ENCODE data around the gene DAND5.
A peak's percentile ranks its signal among the peaks of the same experiment; 100 is the strongest.

- TF ChIP-seq POLR2AphosphoS5 (IDR thresholded peaks at IDR 0.05), result peak; percentile 30 to 35
- peak; percentile 98 to 99 (median 99) for TF ChIP-seq CTCF (IDR thresholded peaks at IDR 0.05)
Measured at GRCh38 chr19:12983542-12984142, 14.3 kb downstream of the DAND5 start.
